BJ (cell line): ENCODE data around the gene ZNF529. TPM values are rescaled to one million over a fixed set of nuclear protein-coding genes. Genes with fewer than 3 reads are reported as not detected.

Source experiments
- CTCF ChIA-PET: fragments of 350-600 bp; formaldehyde crosslinking; extraction: SDS; loops from one replicate; lab custom pipeline; 2021; ENCODE audit warnings: antibody characterized with exemption, inconsistent platforms; lab: Yijun Ruan, JAX
- POLR2A ChIA-PET: fragments of 300-600 bp; sonication (Branson Sonifier 250); formaldehyde crosslinking; extraction: SDS; loops from one replicate; lab custom pipeline; 2021; ENCODE audit warnings: antibody characterized with exemption; lab: Charles Lee
- DNase-seq: peaks from one replicate; pipeline ENCODE4 v3.0.0-alpha.2; 2011; ENCODE audit warnings: low read depth
- H3K27me3 ChIP-seq: 2 replicates; pipeline ENCODE4 v1.6.0; 2011; ENCODE audit warnings: low read length; ENCODE audit not compliant: control insufficient read depth, insufficient read depth
- H3K36me3 ChIP-seq: 2 replicates; pipeline ENCODE4 v1.5.1; 2011; ENCODE audit warnings: low read length; ENCODE audit not compliant: control insufficient read depth, insufficient read depth
- H3K4me3 ChIP-seq: 2 replicates; pipeline ENCODE4 v1.5.1; 2011; ENCODE audit warnings: low read depth, mild to moderate bottlenecking, control low read depth, low read length
- CTCF ChIP-seq: IDR thresholded peaks from 2 replicates; pipeline ENCODE4 v1.5.1; 2011; ENCODE audit warnings: low read depth, mild to moderate bottlenecking, control low read depth, inconsistent platforms, low read length, moderate library complexity; ENCODE audit not compliant: insufficient read depth
- polyA plus RNA-seq: library from polyadenylated mRNA; depleted of rRNA; stranded (reverse); fragments of >200 nt; gene quantifications from 2 replicates; pipeline ENCODE4 v1.2.3, GENCODE V29; 2011

Gene ZNF529
- polyA plus RNA-seq, 1 experiment: 2.7 TPM

- H3K27me3 ChIP-seq: no peaks in the 10 kb centered on the region
- peaks cover 15% of the 10 kb centered on the region for H3K36me3 ChIP-seq
- DNase-seq: no peak
- H3K4me3 ChIP-seq: no peak overlapping the region
- no peak for TF ChIP-seq CTCF
- ChIA-PET POLR2A (no interaction called here), CTCF (no interaction called here)
These were observed 6.2 kb upstream of the ZNF529 start for GRCh38 chr19:36579255-36579654.

- TF ChIP-seq CTCF: no peak
- DNase-seq: no peak
- Histone ChIP-seq H3K4me3 (no peak overlapping the region), H3K27me3 (no peaks in the 10 kb centered on the region), H3K36me3 (peaks cover 15% of the 10 kb centered on the region)
- POLR2A ChIA-PET: no interaction called here
- CTCF ChIA-PET: interaction anchor here (0.6 kb wide), 1 partner anchor 26 kb away, joined by 5 read pairs; no protein-coding TSS in a partner anchor
These were observed 4.3 kb upstream of the ZNF529 start for GRCh38 chr19:36577271-36577996.

GRCh38 chr19:36574741-36575140 lies 1.6 kb upstream of the ZNF529 start:
- ChIA-PET CTCF (interaction anchor here (0.6 kb wide), 1 partner anchor 461 kb away, joined by 3 read pairs; no protein-coding TSS in a partner anchor), POLR2A (no interaction called here)
- TF ChIP-seq CTCF: no peak
- no peak for DNase-seq
- Histone ChIP-seq H3K27me3 (no peaks in the 10 kb centered on the region), H3K36me3 (peaks cover 12% of the 10 kb centered on the region), H3K4me3 (no peak overlapping the region)

- no peak for DNase-seq
- H3K36me3 ChIP-seq: peaks cover 11% of the 10 kb centered on the region
- TF ChIP-seq CTCF: no peak
- no peaks in the 10 kb centered on the region for H3K27me3 ChIP-seq
- ChIA-PET CTCF (no interaction called here), POLR2A (no interaction called here)
- peak overlapping the region; percentile 64 for H3K4me3 ChIP-seq
These were observed 1.0 kb upstream of the ZNF529 start for GRCh38 chr19:36573895-36574720.

- DNase-seq: no peak
These were observed 486 bp downstream of the ZNF529 start for GRCh38 chr19:36572593-36573019.

More at GRCh38 chr19:36572593-36573019, 486 bp downstream of the ZNF529 start:
- Histone ChIP-seq H3K27me3 (no peaks in the 10 kb centered on the region), H3K36me3 (peaks cover 8% of the 10 kb centered on the region), H3K4me3 (peak overlapping the region; percentile 64)
- TF ChIP-seq CTCF: no peak
- CTCF ChIA-PET: no interaction called here
- POLR2A ChIA-PET: interaction anchor here (0.6 kb wide), 1 partner anchor 95 kb away, joined by 3 read pairs; no protein-coding TSS in a partner anchor
